K562 (cell line): Measurements from ENCODE around the gene MALAT1. TPM values are rescaled to one million over a fixed set of nuclear protein-coding genes. Genes with fewer than 3 reads are reported as not detected.

ENCODE experiments used
- ATAC-seq: fragments of 200-7000 bp; cut with Tn5 transposase; 3 replicates; pipeline ENCODE4 v1.9.1; 2020; ENCODE audit warnings: moderate library complexity
- BruUV-seq: library from RNA; stranded (reverse); fragments of 400-500 nt; replicated peaks from 2 replicates; lab custom pipeline; 2021; lab: Mats Ljungman, UMichigan
- CTCF ChIA-PET: fragments of 300-600 bp; formaldehyde crosslinking; extraction: SDS; loops from one replicate; lab custom pipeline; 2021; ENCODE audit warnings: low intra/inter-chr PET ratio; lab: Yijun Ruan, JAX
- POLR2A ChIA-PET: fragments of 300-600, 350-650 bp; sonication (Branson Sonifier 250); formaldehyde crosslinking; extraction: SDS; loops from one replicate; lab custom pipeline; 2021; ENCODE audit warnings: antibody characterized with exemption, inconsistent platforms; lab: Yijun Ruan, JAX
- DNase-seq, 4 experiments: peaks; one replicate each; pipeline versions ENCODE4 v3.0.0 to v3.0.0-alpha.2; 2011 to 2018; ENCODE audit warnings: low spot score in 3 of 4, mixed read lengths in 3 of 4; ENCODE audit errors: extremely low read depth in 1 of 4
- FAIRE-seq: peaks from 2 replicates; lab custom pipeline; 2011; peaks lifted over from hg19 to GRCh38; lab: Jason Lieb, UNC
- H2AFZ ChIP-seq: 2 replicates; pipeline ENCODE4 v1.6.0; 2011; ENCODE audit warnings: low read depth, low read length, control low read depth, inconsistent platforms
- H3K27ac ChIP-seq: fragments of 200-600 bp; 3 replicates; pipeline ENCODE4 v1.8.0; 2011; ENCODE audit warnings: low read depth, mild to moderate bottlenecking, control low read depth, inconsistent platforms, low read length, moderate library complexity, mixed read lengths; ENCODE audit errors: extremely low read depth
- H3K27me3 ChIP-seq, 2 experiments: fragments of 300-600 bp in 1 of 2; 2 replicates in 1 of 2; 3 replicates in 1 of 2; pipeline versions ENCODE4 v1.6.0 to v1.8.0; 2011; ENCODE audit warnings: inconsistent platforms in 2 of 2, low read length in 2 of 2, mild to moderate bottlenecking in 1 of 2, mixed read lengths in 1 of 2, moderate library complexity in 1 of 2; ENCODE audit not compliant: control insufficient read depth in 2 of 2, insufficient read depth in 2 of 2
- H3K36me3 ChIP-seq: fragments of 300-600 bp; 3 replicates; pipeline ENCODE4 v1.8.0; 2011; ENCODE audit warnings: mild to moderate bottlenecking, low read length, inconsistent platforms; ENCODE audit not compliant: control insufficient read depth, insufficient read depth
- H3K4me1 ChIP-seq, 2 experiments: fragments of 200-600 bp in 1 of 2; replicated peaks in 1 of 2; 2 replicates in 1 of 2; 3 replicates in 1 of 2; pipeline versions ENCODE4 v1.5.1 to v1.8.0; 2011; ENCODE audit warnings: inconsistent platforms in 2 of 2, low read length in 2 of 2, mild to moderate bottlenecking in 1 of 2, mixed read lengths in 1 of 2, moderate library complexity in 1 of 2; ENCODE audit not compliant: control insufficient read depth in 2 of 2, insufficient read depth in 2 of 2
- H3K4me2 ChIP-seq: 2 replicates; pipeline ENCODE4 v1.6.1; 2011; ENCODE audit warnings: low read length, control low read depth, inconsistent platforms, mixed read lengths; ENCODE audit not compliant: insufficient read depth
- H3K4me3 ChIP-seq: fragments of 200-600 bp; sonication (generic), shearing (Covaris generic); 2 replicates; pipeline ENCODE4 v1.5.1; 2016; ENCODE audit warnings: control low read depth, inconsistent platforms
- H3K79me2 ChIP-seq: fragments of 200-600 bp; 3 replicates; pipeline ENCODE4 v1.8.0; 2011; ENCODE audit warnings: low read length, inconsistent platforms; ENCODE audit not compliant: control insufficient read depth, insufficient read depth
- H3K9ac ChIP-seq, 2 experiments: 2 replicates each; pipeline versions ENCODE4 v1.6.0 to v1.6.1; 2011; ENCODE audit warnings: low read depth in 2 of 2, low read length in 2 of 2, control low read depth in 1 of 2, inconsistent platforms in 1 of 2, mild to moderate bottlenecking in 1 of 2, mixed read lengths in 1 of 2; ENCODE audit not compliant: insufficient read depth in 1 of 2
- H3K9me1 ChIP-seq: one replicate; pipeline ENCODE4 v1.6.0; 2011; ENCODE audit warnings: inconsistent platforms, mild to moderate bottlenecking, low read length, moderate library complexity; ENCODE audit not compliant: control insufficient read depth, insufficient read depth
- H3K9me3 ChIP-seq: replicated peaks from 2 replicates; pipeline ENCODE4 v1.5.1; 2011; ENCODE audit warnings: low read depth, low read length, inconsistent platforms; ENCODE audit not compliant: control insufficient read depth, insufficient read depth
- H4K20me1 ChIP-seq: replicated peaks from 2 replicates; pipeline ENCODE4 v1.6.1; 2011; ENCODE audit warnings: low read length, inconsistent platforms, mixed read lengths; ENCODE audit not compliant: control insufficient read depth, insufficient read depth
- ATF7 ChIP-seq: fragments of 450-650 bp; IDR thresholded peaks from 2 replicates; pipeline ENCODE4 v1.7.1; 2014; ENCODE audit warnings: mild to moderate bottlenecking, moderate library complexity
- CTCF ChIP-seq, 3 experiments: IDR thresholded peaks in 2 of 3; conservative IDR thresholded peaks in 1 of 3; 2 replicates each; pipeline ENCODE4 v1.5.1; 2011 to 2012; ENCODE audit warnings: low read length in 3 of 3, mild to moderate bottlenecking in 3 of 3, control low read depth in 2 of 3, improper control_type of control experiment in 1 of 3, inconsistent platforms in 1 of 3, low read depth in 1 of 3, mixed read lengths in 1 of 3, moderate library complexity in 1 of 3; ENCODE audit not compliant: insufficient read depth in 2 of 3
- ETV1 ChIP-seq: fragments of 450-650 bp; conservative IDR thresholded peaks from 2 replicates; pipeline ENCODE4 v1.6.1; 2016; ENCODE audit warnings: missing genetic modification characterization, control low read depth, low read depth, missing compliant biosample characterization
- HNRNPL ChIP-seq: fragments of 200-400 bp; formaldehyde crosslinking; IDR thresholded peaks from 2 replicates; pipeline ENCODE4 v1.6.1; 2017; ENCODE audit warnings: low read depth, mild to moderate bottlenecking, low read length
- MECOM ChIP-seq: fragments of 250-450 bp; sonication (Bioruptor Pico); IDR thresholded peaks from 2 replicates; pipeline ENCODE4 v1.8.0; 2022; ENCODE audit warnings: inconsistent platforms
- MEIS2 ChIP-seq: fragments of 450-650 bp; IDR thresholded peaks from 2 replicates; pipeline ENCODE4 v1.6.1; 2014; ENCODE audit warnings: mild to moderate bottlenecking; ENCODE audit not compliant: partially characterized antibody
- NCOA6 ChIP-seq: fragments of 450-650 bp; IDR thresholded peaks from 2 replicates; pipeline ENCODE4 v1.6.1; 2017; ENCODE audit warnings: mild to moderate bottlenecking
- NEUROD1 ChIP-seq: fragments of 150-350 bp; IDR thresholded peaks from 2 replicates; pipeline ENCODE4 v1.6.1; 2014; ENCODE audit warnings: borderline replicate concordance, low read length, low read depth; ENCODE audit not compliant: partially characterized antibody
- PKNOX1 ChIP-seq: fragments of 450-650 bp; IDR thresholded peaks from 2 replicates; pipeline ENCODE4 v1.6.1; 2016
- RAD51 ChIP-seq: fragments of 450-650 bp; IDR thresholded peaks from 2 replicates; pipeline ENCODE4 v1.7.1; 2016; ENCODE audit warnings: low read depth, mild to moderate bottlenecking, borderline replicate concordance
- RBBP5 ChIP-seq: fragments of 200-600 bp; sonication (generic); IDR thresholded peaks from 2 replicates; pipeline ENCODE4 v1.6.1; 2012; ENCODE audit warnings: borderline replicate concordance, mild to moderate bottlenecking, low read length, control low read depth, inconsistent platforms; ENCODE audit not compliant: insufficient read depth, poor library complexity, severe bottlenecking
- SLC30A9 ChIP-seq: fragments of 250-450 bp; sonication (Bioruptor Pico); IDR thresholded peaks from 2 replicates; pipeline ENCODE4 v1.8.0; 2022; ENCODE audit warnings: mild to moderate bottlenecking, moderate library complexity
- SNAPC5 ChIP-seq: fragments of 250-450 bp; sonication (Bioruptor Pico); IDR thresholded peaks from 2 replicates; pipeline ENCODE4 v1.8.0; 2021; ENCODE audit warnings: moderate library complexity, mild to moderate bottlenecking, inconsistent platforms
- ZBTB17 ChIP-seq: fragments of 450-650 bp; formaldehyde crosslinking; IDR thresholded peaks from 2 replicates; pipeline ENCODE4 v1.4.0; 2020; ENCODE audit warnings: mild to moderate bottlenecking
- ZBTB33 ChIP-seq: sonication (generic); formaldehyde crosslinking; IDR thresholded peaks from 2 replicates; pipeline ENCODE4 v1.8.1; 2023; ENCODE audit warnings: mild to moderate bottlenecking, missing genetic modification reagents
- ZNF24 ChIP-seq: fragments of 450-650 bp; IDR thresholded peaks from 2 replicates; pipeline ENCODE4 v1.6.1; 2016
- ZNF507 ChIP-seq: conservative IDR thresholded peaks from 2 replicates; pipeline ENCODE4 v1.6.1; 2017; ENCODE audit warnings: missing genetic modification characterization, missing compliant biosample characterization
- ZNF551 ChIP-seq: fragments of 250-450 bp; sonication (Bioruptor Pico); IDR thresholded peaks from 2 replicates; pipeline ENCODE4 v1.5.0; 2021; ENCODE audit warnings: mild to moderate bottlenecking, moderate library complexity
- WGBS: fragments of 100-300 bp; shearing (Covaris generic); methylation state at CpG from one replicate; pipeline ENCODE4 v1.1.6; 2016; ENCODE audit warnings: low coverage, mixed read lengths; ENCODE audit not compliant: insufficient coverage; ENCODE audit errors: missing lambda C conversion rate; 5-methylcytosine and 5-hydroxymethylcytosine counted together
- in situ Hi-C: fragments of 300-500 bp; cut with MboI; formaldehyde crosslinking; loops from 4 replicates; pipeline ENCODE4 v1.15.0; 2018; ENCODE audit warnings: inconsistent platforms, mixed read lengths
- intact Hi-C: fragments of 100-400 bp; cut with micrococcal nuclease; formaldehyde crosslinking; loops from 2 replicates; pipeline ENCODE4 v1.14.2; 2022
- polyA plus RNA-seq, 8 experiments: library from polyadenylated mRNA; depleted of rRNA in 4 of 8; stranded (reverse) in 5 of 8; unstranded in 3 of 8; fragments of >200 nt; fragmentation: Nextera tagmentation in 2 of 8; fragmentation: Illumina TruSeq in 1 of 8; extraction: Ambion mirVana in 2 of 8; extraction: Trizol in 1 of 8; gene quantifications; 2 replicates each; pipeline versions ENCODE4 v1.2.1 to v1.2.3, GENCODE V29; 2011 to 2014; ENCODE audit warnings: inconsistent platforms in 1 of 8, missing spikeins in 1 of 8
- total RNA-seq, 7 experiments: library from RNA; depleted of rRNA in 6 of 7; stranded (reverse); fragments of >200 nt in 6 of 7; fragmentation: Illumina TruSeq in 2 of 7; extraction: Trizol in 2 of 7; gene quantifications; 2 replicates each; pipeline versions ENCODE4 v1.2.1 to v1.2.3, GENCODE V29; 2011 to 2021; ENCODE audit warnings: low replicate concordance in 1 of 7

Gene MALAT1
- total and polyA plus RNA-seq, 9 of the 15 experiments (the other 6 are each of a cell fraction or from before 2014, with no cell fraction given), result 363 to 8,715 (median 2,351) TPM

- POLR2A ChIA-PET, result interaction anchor here (0.5 to 2.8 kb wide), 8 partner anchors 11 to 241 kb away, joined by 3 to 16 read pairs (median 4); partner anchors contain the start of genes FAM89B and MALAT1
- in situ Hi-C loops, result no loop called here
- TF ChIP-seq CTCF (IDR thresholded peaks at IDR 0.05 in 2 of 3, conservative IDR thresholded peaks at IDR 0.05 in 1 of 3; ENCODE audit: insufficient read depth in 2 of 3, low read depth in 1 of 3, low read length in 3 of 3) (peak in 1 of 3 experiments; percentile 22; a peak in 1 of 6 replicates), ZBTB17 (CRISPR knock-in tag) (no peak), RBBP5 (no peak), SLC30A9 (CRISPR knock-in tag) (no peak), MECOM (CRISPR knock-in tag) (no peak), ZBTB33 (CRISPR knock-in tag) (0 out of 2 replicates have a peak, but pooled peaks have one; percentile 75), ZNF507 (tag) (no peak), RAD51 (peak; percentile 52; the same call in 1 of the 2 replicates), SNAPC5 (no peak), NEUROD1 (no peak), MEIS2 (no peak), ATF7 (no peak), ETV1 (tag) (no peak), PKNOX1 (no peak), HNRNPL (peak; percentile 11; the same call in 1 of the 2 replicates), NCOA6 (no peak), ZNF551 (CRISPR knock-in tag) (no peak), ZNF24 (no peak)
Measured at GRCh38 chr11:65552388-65552951, 53.6 kb downstream of the MALAT1 start.

More at GRCh38 chr11:65552388-65552951, 53.6 kb downstream of the MALAT1 start:
- Histone ChIP-seq H3K4me3 (no peak overlapping the region), H3K4me1 (peaks cover 53 to 82% of the 10 kb centered on the region in 2 experiments), H3K36me3 (no peaks in the 10 kb centered on the region), H3K79me2 (no peaks in the 10 kb centered on the region), H4K20me1 (0 out of 2 replicates have a peak, but pooled peaks cover 8% of the 10 kb centered on the region), H2AFZ (no peak overlapping the region), H3K9me1 (no peaks in the 10 kb centered on the region), H3K4me2 (no peak overlapping the region), H3K27ac (no peak overlapping the region), H3K9me3 (no peaks in the 10 kb centered on the region), H3K27me3 (no peaks in the 10 kb centered on the region), H3K9ac (peak overlapping the region in 1 of 2 experiments; percentile 88; a peak in 2 of 4 replicates)
- no peak for FAIRE-seq
- intact Hi-C loops, result no loop called here
- no peak for ATAC-seq
- 81% methylated on average over 8 of the region's 9 CpGs for WGBS
- DNase-seq, result no peak
- BruUV-seq, result no TSS peak
- CTCF ChIA-PET, result interaction anchor here (1.1 kb wide), 1 partner anchor 11 kb away, joined by 5 read pairs; no protein-coding TSS in a partner anchor
